Skeletal muscle cell (primary cell): ENCODE results near the gene RBM23.

ENCODE experiments used
- DNase-seq: peaks from one replicate; pipeline ENCODE4 v3.0.0-alpha.2; 2010; ENCODE audit warnings: low read depth
- H3K4me3 ChIP-seq: 2 replicates; pipeline ENCODE4 v1.5.1; 2011; ENCODE audit warnings: low read depth, mild to moderate bottlenecking, control low read depth, low read length, moderate library complexity

The RBM23 gene

GRCh38 chr14:22888662-22889061, 30.3 kb downstream of the RBM23 start:
- DNase-seq = no peak
- no peak overlapping the region for H3K4me3 ChIP-seq

GRCh38 chr14:22887990-22888378, 31.0 kb downstream of the RBM23 start:
- peak overlapping the region; percentile 61 for H3K4me3 ChIP-seq
- DNase-seq = no peak

GRCh38 chr14:22887260-22887989, 31.5 kb downstream of the RBM23 start:
- DNase-seq = peak; percentile 31
- H3K4me3 ChIP-seq = peak overlapping the region; percentile 61

- H3K4me3 ChIP-seq = peak overlapping the region; percentile 61
- no peak for DNase-seq
These were observed 32.3 kb downstream of the RBM23 start for GRCh38 chr14:22886500-22887259.

- H3K4me3 ChIP-seq = no peak overlapping the region
- no peak for DNase-seq
These were observed 33.0 kb downstream of the RBM23 start for GRCh38 chr14:22885975-22886374.

GRCh38 chr14:22884738-22885523, 34.0 kb downstream of the RBM23 start:
- H3K4me3 ChIP-seq = no peak overlapping the region
- no peak for DNase-seq

GRCh38 chr14:22884076-22884737, 34.7 kb downstream of the RBM23 start:
- no peak for DNase-seq
- no peak overlapping the region for H3K4me3 ChIP-seq

GRCh38 chr14:22883173-22883976, 35.6 kb downstream of the RBM23 start, which contains the start of gene REM2:
TSS of gene REM2 (plus strand) at chr14:22883222. CDS start at chr14:22883288, 66 bp downstream.
- no peak for DNase-seq
- H3K4me3 ChIP-seq = no peak within 1 kb of the TSS

GRCh38 chr14:22882529-22883172, 36.3 kb downstream of the RBM23 start:
- DNase-seq = peak; percentile 13

GRCh38 chr14:22882064-22882463, 36.9 kb downstream of the RBM23 start:
- DNase-seq = no peak

More at GRCh38 chr14:22882529-22883172, 36.3 kb downstream of the RBM23 start:
- no peak overlapping the region for H3K4me3 ChIP-seq

GRCh38 chr14:22878271-22879246, 40.4 kb downstream of the RBM23 start:
- H3K4me3 ChIP-seq = no peak overlapping the region
- no peak for DNase-seq

More at GRCh38 chr14:22882064-22882463, 36.9 kb downstream of the RBM23 start:
- no peak overlapping the region for H3K4me3 ChIP-seq

- no peak for DNase-seq
- H3K4me3 ChIP-seq = no peak overlapping the region
These were observed 41.9 kb downstream of the RBM23 start for GRCh38 chr14:22877000-22877501.

GRCh38 chr14:22875748-22876319, 43.1 kb downstream of the RBM23 start:
- no peak overlapping the region for H3K4me3 ChIP-seq
- DNase-seq = no peak

GRCh38 chr14:22875003-22875747, 43.8 kb downstream of the RBM23 start:
- H3K4me3 ChIP-seq = no peak overlapping the region
- no peak for DNase-seq

GRCh38 chr14:22872833-22873520, 46.0 kb downstream of the RBM23 start:
- no peak for DNase-seq
- H3K4me3 ChIP-seq = peak overlapping the region; percentile 90
